GM11168 (cell line): ENCODE data around the gene SAMD5.

Experiments
- in situ Hi-C: fragments of 300-500 bp; cut with MboI; formaldehyde crosslinking; loops from one replicate; pipeline ENCODE4 v1.12.0; 2022; ENCODE audit warnings: low sequenced_read_pairs; ENCODE audit not compliant: unreplicated experiment

SAMD5 gene

DNA sequence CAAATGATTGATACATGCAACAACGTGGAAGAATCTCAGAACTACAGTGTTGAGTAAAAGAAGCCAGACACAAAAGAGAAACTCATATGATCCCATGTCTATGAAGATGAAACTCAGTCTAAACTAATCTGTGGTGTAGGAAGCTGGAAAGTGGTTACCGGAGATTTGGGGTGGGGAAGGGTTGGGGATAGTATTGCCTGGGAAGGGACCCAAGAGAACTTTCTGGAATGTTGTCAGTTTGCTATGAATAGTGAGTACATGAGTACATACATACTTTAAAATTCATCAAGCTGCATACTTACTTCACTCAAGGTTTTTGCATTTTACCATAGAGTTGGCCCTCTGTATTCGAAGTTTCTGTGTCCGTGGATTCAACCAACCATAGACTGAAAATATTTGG is 106.0 kb downstream of the SAMD5 start:
- in situ Hi-C loops: no loop called here

DNA sequence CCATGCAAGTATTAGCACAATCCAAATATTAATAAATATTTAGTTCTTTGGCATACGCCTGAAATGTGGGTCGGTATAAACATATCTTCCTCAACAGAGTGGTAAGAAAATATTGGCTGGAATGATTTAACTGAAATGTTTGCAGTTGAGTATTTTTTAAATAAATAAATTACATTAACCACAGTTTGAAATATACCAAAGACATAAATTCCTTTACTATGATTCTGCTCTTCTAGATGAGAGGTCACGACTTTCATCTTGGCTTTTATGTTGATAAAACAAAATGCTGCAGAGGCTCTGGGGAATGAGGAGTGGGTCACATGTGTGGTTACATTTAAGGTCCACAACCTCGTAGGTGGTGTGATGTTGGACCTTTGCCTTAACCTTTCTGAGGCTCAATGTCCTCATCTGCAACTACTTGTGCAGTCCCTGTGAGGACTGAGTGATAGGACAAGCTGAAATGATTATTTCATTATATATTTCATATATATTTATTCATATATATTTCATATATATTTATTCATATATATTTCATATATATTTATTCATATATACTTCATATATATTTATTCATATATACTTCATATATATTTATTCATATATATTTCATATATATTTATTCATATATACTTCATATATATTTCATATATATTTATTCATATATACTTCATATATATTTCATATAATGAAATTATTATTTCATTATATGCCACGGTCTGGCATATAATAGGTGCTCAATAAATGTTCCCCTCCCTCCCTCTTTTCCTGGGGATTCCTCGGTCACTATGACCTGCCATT is 107.4 kb downstream of the SAMD5 start:
- in situ Hi-C loops: no loop called here

DNA sequence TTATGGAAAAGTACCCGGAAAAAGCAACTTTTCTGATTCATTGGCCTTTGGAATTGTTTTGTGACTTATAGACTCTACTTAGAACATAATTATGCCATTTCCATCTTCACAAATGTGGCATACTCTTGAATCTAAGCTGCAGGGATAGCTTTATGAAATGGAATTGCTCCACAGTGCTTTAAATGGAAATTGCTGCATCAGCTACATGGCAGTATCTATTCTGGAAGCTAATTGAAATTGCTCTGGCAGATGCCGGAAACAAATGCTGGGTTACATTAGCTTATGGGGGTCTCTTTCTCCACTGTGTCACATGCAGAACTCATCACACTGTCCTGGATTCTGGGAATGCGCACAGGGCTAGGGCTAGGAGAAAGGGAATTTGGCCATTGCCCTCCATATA is 108.9 kb downstream of the SAMD5 start:
- in situ Hi-C loops: no loop called here

DNA sequence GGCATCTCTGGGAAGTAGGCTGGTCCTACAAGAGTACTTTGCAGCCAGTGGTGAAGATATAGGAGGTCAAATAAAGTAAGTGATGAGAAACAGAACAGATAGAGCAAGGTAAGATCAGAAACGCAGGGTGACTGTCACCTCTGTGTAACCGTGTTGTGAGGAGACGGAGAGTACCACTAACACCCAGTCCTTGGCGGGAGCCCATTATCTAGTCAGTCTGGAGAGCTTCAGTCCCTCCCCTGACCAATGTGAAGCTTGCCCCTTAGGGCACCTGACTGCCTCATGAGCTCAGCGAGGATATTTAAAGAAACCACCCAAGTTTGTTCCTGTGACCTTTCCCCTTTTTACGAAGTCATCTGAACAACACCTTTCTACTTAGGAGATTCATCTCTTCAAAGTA is 110.0 kb downstream of the SAMD5 start:
- in situ Hi-C loops: no loop called here

DNA sequence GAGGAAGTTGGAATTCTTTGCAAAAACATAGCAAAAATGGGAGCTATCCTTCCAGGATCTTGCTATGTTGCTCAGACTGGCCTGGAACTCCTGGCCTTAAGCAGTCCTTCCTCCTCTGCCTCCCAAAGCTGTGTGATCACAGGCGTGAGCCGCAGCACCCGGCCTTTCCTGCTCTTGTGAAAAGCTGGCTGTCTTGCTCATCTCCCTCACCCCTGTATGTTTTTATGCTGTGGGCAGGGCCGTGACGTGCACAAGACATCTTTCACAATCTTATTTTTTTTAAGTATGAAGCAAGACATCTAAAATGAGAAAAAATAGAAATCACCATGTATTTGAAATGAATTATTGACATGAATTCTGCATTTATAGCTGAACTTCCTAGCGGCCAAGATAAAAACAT is 110.4 kb downstream of the SAMD5 start:
- in situ Hi-C loops: no loop called here
